GM13976 (cell line): ENCODE results near the gene KRTAP5-6.
"Not testable (repeated sequence)": the region's sequence is repeated elsewhere in the genome, so short reads cannot be mapped to it uniquely, and the experiment has no call there.

Experiments used
- DNase-seq: peaks from one replicate; pipeline ENCODE4 v3.0.0; 2012; ENCODE audit warnings: low spot score
- CTCF ChIP-seq: IDR thresholded peaks from 2 replicates; pipeline ENCODE4 v1.5.1; 2012; ENCODE audit warnings: borderline replicate concordance, mild to moderate bottlenecking; ENCODE audit not compliant: insufficient read depth; ENCODE audit errors: extremely low read depth, missing control alignments, control extremely low read depth
- in situ Hi-C: fragments of 300-500 bp; cut with MboI; formaldehyde crosslinking; loops from one replicate; pipeline ENCODE4 v1.12.0; 2022; ENCODE audit warnings: low sequenced_read_pairs, mixed read lengths, inconsistent platforms; ENCODE audit not compliant: unreplicated experiment

KRTAP5-6 gene

GRCh38 chr11:1684886-1685874 lies 11.8 kb upstream of the KRTAP5-6 start:
- DNase-seq, in situ Hi-C loops: not testable (repeated sequence)

- in situ Hi-C loops, DNase-seq: not testable (repeated sequence)
Measured at GRCh38 chr11:1686220-1686619, 10.8 kb upstream of the KRTAP5-6 start.

DNA sequence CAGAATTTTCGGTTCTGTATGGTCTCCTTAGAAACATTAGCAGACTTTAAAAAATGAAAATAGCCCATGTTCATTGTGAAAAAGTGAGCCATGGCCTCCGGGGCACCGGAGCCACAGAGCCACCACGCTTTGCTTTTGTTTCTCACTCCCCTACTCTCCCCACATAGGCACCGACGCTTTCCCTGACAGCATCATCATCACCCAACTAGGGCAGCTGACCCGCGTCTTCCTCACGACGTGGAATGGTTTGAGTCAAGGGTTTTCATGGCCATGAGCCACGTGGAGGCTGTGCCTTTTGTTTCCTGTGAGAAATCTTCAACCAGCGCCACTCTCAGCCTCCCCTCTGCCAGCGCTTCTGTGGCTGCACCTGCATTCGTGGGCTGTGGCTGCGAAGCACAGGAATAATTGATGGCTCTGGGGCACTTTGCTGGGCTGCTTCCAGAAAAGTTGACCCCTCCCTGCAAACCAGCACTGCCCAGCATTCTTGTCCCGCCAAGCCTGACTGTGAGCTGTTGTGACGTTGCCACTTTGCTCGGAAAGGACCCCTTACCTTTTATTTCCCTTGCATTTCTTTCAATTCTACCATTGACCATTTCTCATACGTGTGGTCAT lies 8.6 kb upstream of the KRTAP5-6 start:
- in situ Hi-C loops, DNase-seq: not testable (repeated sequence)

DNA sequence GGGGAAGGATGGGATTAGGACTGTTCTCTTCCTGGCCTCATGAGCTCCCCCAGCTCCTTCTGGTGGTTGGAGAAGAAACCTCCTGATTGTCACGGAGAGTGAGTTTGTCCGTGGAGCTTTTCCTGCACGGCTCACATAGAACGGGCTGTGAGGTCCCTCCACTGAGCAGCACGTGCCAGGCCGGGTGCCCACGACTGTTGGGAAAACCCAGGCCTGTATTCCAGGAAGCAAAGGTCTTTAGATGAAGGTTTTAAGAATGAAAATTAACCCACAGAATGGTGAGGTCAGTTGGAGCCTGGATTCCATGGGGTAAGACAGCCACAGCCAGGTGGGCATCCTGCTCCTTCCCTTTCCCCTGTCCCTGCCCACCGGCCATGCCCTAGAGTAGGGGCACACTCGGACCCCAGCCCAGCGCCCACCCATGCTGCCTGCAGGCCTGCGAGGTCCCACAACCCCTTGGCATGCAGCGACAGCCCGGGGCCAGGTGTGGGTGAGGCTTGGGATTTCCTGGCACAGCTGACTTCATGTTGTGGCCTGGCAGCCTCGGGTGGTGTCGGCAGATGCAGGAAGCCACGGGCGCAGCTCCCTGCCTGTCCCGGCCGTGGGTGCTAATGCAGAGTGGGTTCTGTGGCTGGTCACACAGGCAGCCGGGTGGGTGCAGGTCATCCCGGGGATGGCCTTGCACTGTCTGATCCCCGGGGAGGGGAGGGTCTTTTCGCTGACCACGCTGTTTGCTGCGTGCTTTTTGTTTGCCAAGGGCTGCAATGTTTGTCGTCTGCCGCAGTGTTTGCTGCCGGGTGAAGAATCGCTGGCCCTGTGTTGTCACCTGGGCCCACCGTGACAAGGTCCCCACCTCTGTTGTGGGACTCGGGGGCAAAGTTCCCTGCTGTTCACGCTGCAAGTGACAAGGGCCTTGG lies 7.5 kb upstream of the KRTAP5-6 start:
- DNase-seq: not testable (repeated sequence)
- in situ Hi-C loops: loop anchor here (10.0 kb wide), 1 partner anchor 125 kb away; no protein-coding TSS in a partner anchor

DNA sequence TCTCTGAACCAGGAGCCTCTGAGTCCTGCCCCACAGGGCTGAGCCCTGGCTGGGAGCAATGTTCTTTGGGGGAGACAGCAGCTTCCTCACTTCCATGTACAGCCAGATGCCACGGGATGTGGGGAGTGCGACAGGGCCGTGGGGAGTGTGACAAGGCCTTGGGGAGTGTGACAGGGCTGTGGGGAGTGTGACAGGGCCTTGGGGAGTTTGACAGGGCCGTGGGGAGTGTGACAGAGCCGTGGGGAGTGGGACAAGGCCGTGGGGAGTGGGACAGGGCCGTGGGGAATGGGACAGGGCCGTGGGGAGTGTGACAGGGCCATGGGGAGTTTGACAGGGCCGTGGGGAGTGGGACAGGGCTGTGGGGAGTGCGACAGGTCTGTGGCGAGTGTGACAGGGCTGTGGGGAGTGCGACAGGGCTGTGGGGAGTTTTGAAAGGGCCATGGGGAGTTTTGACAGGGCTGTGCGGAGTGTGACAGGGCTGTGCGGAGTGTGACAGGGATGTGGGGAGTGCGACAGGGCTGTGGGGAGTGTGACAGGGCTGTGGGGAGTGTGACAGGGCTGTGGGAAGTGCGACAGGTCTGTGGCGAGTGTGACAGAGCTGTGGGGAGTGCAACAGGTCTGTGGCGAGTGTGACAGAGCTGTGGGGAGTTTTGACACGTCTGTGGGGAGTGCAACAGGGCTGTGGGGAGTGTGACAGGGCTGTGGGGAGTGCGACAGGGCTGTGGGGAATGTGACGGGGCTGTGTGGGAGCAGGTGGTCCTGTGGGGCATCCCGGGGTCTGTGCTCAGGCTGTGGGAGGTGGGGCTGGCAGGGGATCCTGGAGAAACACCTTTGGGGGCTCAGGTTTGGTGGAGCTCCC lies 6.6 kb upstream of the KRTAP5-6 start:
- no peak for TF ChIP-seq CTCF
- DNase-seq: no peak
- in situ Hi-C loops: loop anchor here (10.0 kb wide), 1 partner anchor 124 kb away; no protein-coding TSS in a partner anchor

DNA sequence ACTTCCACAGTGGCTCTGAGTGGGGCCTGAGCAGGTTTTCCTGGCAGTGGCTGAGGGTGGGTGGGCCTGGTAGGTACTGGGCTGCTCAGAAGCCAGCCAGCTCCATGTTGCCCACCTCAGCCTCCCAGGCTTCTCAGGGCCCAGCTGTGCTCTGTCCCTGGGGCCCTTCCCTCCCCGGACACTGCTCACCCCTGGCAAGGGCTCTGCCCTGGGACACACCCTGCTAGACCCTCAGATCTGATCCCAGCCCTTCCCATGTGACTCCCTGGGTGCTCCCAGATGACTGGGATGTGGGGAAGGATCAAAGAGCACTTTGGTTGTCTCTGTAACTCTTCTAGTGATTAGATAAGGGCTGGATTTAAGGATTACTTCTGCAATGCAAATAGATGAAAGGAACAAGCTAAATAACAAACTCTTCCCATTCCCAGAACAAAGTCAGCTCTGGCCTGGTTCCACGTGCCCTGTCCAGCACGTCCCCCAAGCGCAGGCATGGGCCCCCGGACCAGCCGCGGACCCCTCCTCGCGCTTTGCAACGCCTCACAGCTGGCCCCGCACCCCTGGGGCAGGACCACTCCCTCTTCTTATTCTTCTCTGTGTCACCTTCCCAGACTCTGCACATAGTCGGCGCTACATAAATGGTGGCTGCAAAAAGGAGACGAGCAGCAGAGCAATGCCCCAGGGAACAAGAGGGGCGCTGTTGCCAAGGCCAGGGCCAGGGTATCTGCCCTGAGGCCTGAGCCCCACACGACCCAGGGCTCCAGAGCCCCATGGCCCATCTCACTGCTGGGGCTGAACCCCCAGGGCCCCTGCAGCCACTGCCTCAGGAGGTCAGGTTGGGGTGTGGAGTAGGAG lies 5.7 kb upstream of the KRTAP5-6 start:
- DNase-seq: no peak
- in situ Hi-C loops: loop anchor here (10.0 kb wide), 1 partner anchor 124 kb away; no protein-coding TSS in a partner anchor

DNA sequence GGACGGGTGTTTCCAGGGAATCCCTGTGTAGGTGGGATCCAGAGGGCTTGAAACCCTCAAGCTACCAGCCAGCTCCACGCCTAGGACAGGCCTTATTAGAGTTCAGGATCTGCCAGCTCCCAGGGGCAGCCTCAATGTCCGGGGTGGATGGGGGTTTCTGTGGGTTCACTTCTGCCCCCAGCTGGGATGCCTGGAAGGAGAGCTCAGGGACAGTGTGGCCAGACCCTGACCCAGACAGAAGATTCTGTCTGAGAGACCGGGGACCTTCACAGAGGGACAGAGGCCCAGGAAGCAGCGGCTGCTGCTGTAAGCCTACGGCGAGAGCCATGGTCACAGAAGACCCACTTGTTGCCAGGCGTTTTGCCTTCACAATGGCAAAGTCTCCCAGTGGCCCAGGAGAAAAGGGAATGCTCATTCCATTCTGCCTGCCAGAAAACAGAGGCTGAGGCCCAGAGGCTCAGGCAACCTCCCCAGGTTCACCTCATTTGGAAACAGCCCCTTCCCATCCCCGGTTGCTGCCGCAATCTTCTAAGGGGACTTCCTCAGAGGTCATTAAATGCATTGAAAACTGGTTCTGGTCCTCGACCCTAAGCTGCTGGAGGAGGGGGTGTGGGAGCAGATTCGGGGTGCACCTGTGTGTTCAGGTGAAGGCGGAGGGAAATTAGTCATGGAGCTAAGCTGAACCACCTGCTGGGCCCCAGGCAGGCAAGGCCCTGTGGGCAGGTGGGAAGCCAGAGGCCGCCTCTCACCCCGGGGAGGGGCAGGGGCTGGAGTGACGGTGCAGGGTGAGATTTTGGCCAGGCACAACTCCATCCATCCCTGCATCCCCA lies 4.9 kb upstream of the KRTAP5-6 start:
- no peak for DNase-seq
- in situ Hi-C loops: loop anchor here (10.0 kb wide), 1 partner anchor 123 kb away; no protein-coding TSS in a partner anchor
- no peak for TF ChIP-seq CTCF

More for the DNA sequence above, 5.7 kb upstream of the KRTAP5-6 start:
- no peak for TF ChIP-seq CTCF
